ENCODE measurements around the gene RFX2.
A peak's percentile ranks its signal among the peaks of the same experiment; 100 is the strongest.
"Not testable (repeated sequence)": the region's sequence is repeated elsewhere in the genome, so short reads cannot be mapped to it uniquely, and the experiment has no call there.

Gene RFX2

DNA sequence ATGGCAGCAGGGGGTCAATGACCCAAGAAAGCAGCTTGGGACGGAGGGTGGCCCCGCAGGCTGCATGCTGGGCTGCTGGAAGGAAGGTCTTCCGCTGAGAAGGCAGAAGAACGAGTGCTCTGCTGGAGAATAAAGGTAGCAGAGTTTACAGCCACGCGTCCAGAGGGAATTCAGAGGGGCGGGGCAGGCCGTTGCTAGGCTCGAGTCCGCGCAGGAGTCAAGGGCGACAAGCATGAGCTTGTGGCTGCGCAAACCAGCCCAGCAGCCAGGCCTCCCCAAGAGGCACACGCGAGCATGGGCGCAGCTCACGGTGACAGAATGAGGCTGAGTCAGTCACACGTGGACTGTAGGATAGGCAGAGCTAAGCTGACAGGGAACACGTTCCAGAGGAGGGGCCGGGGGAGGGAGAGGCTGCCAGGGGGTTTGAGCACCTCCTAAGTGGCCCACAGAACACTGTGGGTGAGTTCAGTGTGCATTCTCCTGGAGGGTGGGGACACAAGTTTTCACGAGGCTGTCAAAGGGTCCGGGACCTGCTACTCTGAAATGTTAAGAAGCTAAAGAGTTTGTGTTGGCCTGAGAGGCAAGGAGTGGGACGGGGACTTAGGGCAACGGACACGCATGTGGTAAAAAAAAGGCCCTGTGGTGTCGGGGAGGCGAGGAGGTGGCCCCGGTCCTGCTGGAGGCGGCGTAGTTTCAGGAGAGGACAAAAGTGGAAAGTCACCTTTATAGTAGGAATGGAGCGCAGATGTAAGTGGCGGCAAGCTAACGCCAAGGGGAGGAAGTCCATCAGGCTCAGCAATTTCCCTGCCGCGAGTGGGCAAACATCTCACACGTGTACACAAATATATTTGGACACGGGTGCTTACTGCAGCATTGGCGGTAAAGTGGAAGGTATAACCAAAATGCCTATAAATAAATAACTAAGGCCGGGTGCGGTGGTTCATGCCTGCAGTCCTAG, 17.7 kb downstream of the RFX2 start:
- H3K4me3 Mint-ChIP-seq = no peak overlapping the region
- peaks cover 14% of the 10 kb centered on the region for H3K4me1 Mint-ChIP-seq
- no peaks in the 10 kb centered on the region for H3K27me3 Mint-ChIP-seq
- H3K9me3 Mint-ChIP-seq = no peaks in the 10 kb centered on the region
- no peak overlapping the region for H3K27ac Mint-ChIP-seq
- no peak for ATAC-seq
- no peak for DNase-seq

DNA sequence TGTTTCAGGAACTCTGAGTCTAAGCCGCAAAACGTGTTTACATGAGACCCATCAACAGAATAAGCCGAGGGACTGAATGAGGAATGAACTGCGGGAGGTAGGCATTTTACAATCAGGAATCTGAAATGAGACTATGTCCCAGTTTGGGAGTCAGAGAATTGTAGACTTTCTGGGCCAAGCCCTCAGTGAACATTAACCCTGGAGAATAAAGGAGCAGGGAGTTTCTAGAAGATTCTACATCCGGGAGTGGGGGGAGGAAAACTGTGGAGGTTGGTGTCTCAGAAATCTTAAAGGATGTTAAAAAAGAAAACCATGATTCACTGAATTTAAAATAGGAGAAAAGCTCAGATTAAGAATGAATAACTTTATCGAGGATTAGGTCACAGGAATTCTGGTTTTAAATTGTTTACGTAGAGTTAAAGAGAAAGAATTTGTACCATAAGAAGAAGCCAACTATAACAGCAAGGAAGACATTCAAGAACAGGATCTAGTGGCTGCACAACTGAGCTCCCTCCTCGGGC, 18.5 kb downstream of the RFX2 start:
- ATAC-seq (no peak), DNase-seq (no peak)
- no peak overlapping the region for H3K4me3 Mint-ChIP-seq
- H3K9me3 Mint-ChIP-seq = no peaks in the 10 kb centered on the region
- peaks cover 22% of the 10 kb centered on the region for H3K4me1 Mint-ChIP-seq
- H3K27me3 Mint-ChIP-seq = no peaks in the 10 kb centered on the region
- no peak overlapping the region for H3K27ac Mint-ChIP-seq

GRCh38 chr19:6090634-6091033, 19.7 kb downstream of the RFX2 start:
- Mint-ChIP-seq H3K4me3 (no peak overlapping the region), H3K4me1 (peaks cover 28% of the 10 kb centered on the region), H3K27me3 (no peaks in the 10 kb centered on the region), H3K27ac (no peak overlapping the region), H3K9me3 (no peaks in the 10 kb centered on the region)
- ATAC-seq (no peak), DNase-seq (no peak)

- no peak for DNase-seq
- ATAC-seq = no peak
- peaks cover 28% of the 10 kb centered on the region for H3K4me1 Mint-ChIP-seq
- peak overlapping the region in 1 of 2 donors; percentile 64 for H3K4me3 Mint-ChIP-seq
- H3K27ac Mint-ChIP-seq = no peak overlapping the region
- H3K27me3 Mint-ChIP-seq = no peaks in the 10 kb centered on the region
- no peaks in the 10 kb centered on the region for H3K9me3 Mint-ChIP-seq
Observed at GRCh38 chr19:6088602-6089049, 21.7 kb downstream of the RFX2 start.

GRCh38 chr19:6087074-6087571, 23.2 kb downstream of the RFX2 start:
- ATAC-seq (peak; percentile 75), DNase-seq (peak in 1 of 2 donors; percentile 20)
- Mint-ChIP-seq H3K27ac (peak overlapping the region; percentile 66 to 79), H3K27me3 (no peaks in the 10 kb centered on the region), H3K9me3 (no peaks in the 10 kb centered on the region), H3K4me1 (peaks cover 23% of the 10 kb centered on the region), H3K4me3 (peak overlapping the region; percentile 78 to 83)

DNA sequence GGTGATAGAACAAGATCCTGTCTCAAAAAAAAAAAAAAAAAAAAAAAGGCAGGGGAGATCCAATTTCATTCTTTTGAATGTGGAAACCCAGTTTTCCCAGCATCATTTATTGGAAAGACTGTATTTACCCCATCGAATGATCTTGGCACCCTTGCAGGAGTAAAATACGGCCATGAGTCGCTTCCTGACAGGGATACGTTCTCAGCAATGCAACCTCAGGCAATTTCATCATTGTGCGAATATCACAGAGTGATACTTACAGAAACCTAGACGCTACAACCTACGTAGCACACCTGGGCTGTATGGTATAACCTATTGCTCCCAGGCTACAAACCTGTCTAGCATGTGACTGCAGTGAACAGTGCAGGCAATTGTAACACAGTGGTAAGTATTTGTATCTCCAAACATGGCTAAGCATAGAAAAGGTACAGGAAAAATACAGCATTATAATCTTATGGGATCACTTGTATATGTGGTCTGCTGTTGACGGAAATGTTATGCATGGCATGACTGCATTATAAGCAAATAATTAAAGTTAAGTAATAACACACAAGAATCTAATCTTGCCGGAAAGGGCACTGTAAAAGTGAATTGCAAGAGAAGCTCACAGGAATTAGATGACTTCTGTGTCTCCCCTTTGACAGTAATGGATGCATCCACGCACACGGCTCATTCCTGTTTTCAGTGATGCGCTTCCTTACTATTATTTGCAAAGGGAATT, 24.1 kb downstream of the RFX2 start:
- H3K4me3 Mint-ChIP-seq = peak overlapping the region; percentile 78 to 83
- no peak for DNase-seq
- no peaks in the 10 kb centered on the region for H3K9me3 Mint-ChIP-seq
- no peak for ATAC-seq
- H3K27ac Mint-ChIP-seq = peak overlapping the region in 1 of 2 donors; percentile 66
- H3K27me3 Mint-ChIP-seq = no peaks in the 10 kb centered on the region
- H3K4me1 Mint-ChIP-seq = peaks cover 23% of the 10 kb centered on the region

DNA sequence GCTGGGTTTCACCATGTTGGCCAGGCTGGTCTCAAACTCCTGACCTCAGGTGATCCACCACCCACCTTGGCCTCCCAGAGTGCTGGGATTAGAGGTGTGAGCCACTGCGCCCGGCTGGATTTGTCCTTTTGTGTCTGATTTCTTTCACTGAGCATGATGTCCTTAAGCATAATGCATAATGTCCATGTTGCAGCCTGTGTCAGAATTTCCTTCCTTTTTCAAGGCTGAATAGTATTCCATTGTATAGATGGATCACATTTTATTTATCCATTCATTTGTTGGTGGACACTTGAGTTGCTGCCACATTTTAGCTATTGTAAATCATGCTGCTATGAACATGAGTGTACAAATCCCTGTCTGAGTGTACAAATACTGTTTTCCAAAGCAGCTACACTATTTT, 25.5 kb downstream of the RFX2 start:
- Mint-ChIP-seq H3K4me3 (no peak overlapping the region), H3K27me3 (no peaks in the 10 kb centered on the region), H3K4me1 (peaks cover 23% of the 10 kb centered on the region), H3K9me3 (no peaks in the 10 kb centered on the region), H3K27ac (no peak overlapping the region)
- ATAC-seq (no peak), DNase-seq (no peak)

GRCh38 chr19:6079107-6079506, 31.2 kb downstream of the RFX2 start:
- no peaks in the 10 kb centered on the region for H3K9me3 Mint-ChIP-seq
- ATAC-seq (no peak), DNase-seq (no peak)
- no peak overlapping the region for H3K27ac Mint-ChIP-seq
- peaks cover 5% of the 10 kb centered on the region for H3K4me1 Mint-ChIP-seq
- no peak overlapping the region for H3K4me3 Mint-ChIP-seq
- H3K27me3 Mint-ChIP-seq = no peaks in the 10 kb centered on the region

GRCh38 chr19:6078068-6078467, 32.2 kb downstream of the RFX2 start:
- no peak for DNase-seq
- Mint-ChIP-seq H3K9me3 (no peaks in the 10 kb centered on the region), H3K27me3 (no peaks in the 10 kb centered on the region), H3K27ac (no peak overlapping the region), H3K4me3 (no peak overlapping the region), H3K4me1 (peaks cover 5% of the 10 kb centered on the region)
- no peak for ATAC-seq

GRCh38 chr19:6076675-6077463, 33.4 kb downstream of the RFX2 start:
- DNase-seq (no peak), ATAC-seq (no peak)
- Mint-ChIP-seq H3K4me3 (no peak overlapping the region), H3K9me3 (no peaks in the 10 kb centered on the region), H3K4me1 (peaks cover 5% of the 10 kb centered on the region), H3K27me3 (no peaks in the 10 kb centered on the region), H3K27ac (no peak overlapping the region)

GRCh38 chr19:6076291-6076665, 34.0 kb downstream of the RFX2 start:
- no peak overlapping the region for H3K27ac Mint-ChIP-seq
- H3K27me3 Mint-ChIP-seq = no peaks in the 10 kb centered on the region
- peaks cover 5% of the 10 kb centered on the region for H3K4me1 Mint-ChIP-seq
- H3K9me3 Mint-ChIP-seq = no peaks in the 10 kb centered on the region
- H3K4me3 Mint-ChIP-seq = no peak overlapping the region
- ATAC-seq (no peak), DNase-seq (no peak)

DNA sequence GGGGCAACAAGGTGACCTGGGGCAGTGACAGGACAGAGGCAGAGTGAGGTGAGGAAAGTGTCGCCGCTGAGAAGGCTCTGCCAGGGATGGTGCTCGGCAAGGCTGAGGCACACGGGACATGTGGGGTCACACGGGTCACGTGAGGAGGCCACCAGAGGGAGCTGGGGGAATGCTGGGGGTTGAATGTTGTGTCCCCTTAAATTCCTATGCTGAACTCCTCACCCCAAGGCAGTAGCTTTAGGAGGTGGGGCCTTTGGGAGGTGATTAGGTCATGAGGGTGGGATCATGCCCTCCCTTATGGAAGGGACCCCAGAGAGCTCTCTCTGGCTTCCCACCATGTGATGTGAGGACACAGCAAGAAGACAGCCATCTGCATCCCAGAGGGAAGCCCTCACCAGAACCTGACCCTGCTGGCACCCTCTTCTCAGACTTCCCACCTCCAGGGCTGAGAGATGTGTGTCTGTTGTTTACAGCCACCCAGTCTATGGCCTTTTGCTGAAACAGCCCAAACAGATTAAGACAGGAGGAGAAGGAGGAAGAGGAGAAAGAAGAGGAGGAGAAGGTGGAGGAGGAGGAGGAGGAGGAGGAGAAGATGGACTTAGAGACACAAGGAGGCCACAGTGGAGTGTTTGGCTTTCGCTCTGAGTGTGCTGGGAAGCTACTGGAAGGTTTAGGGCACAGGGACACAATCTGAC, 35.4 kb downstream of the RFX2 start:
- Mint-ChIP-seq H3K4me1 (peaks cover 5% of the 10 kb centered on the region), H3K9me3 (peaks cover 0 to under 1% of the 10 kb centered on the region in 2 donors), H3K27me3 (no peaks in the 10 kb centered on the region), H3K4me3 (no peak overlapping the region), H3K27ac (no peak overlapping the region)
- no peak for ATAC-seq
- no peak for DNase-seq

GRCh38 chr19:6073858-6074708, 36.2 kb downstream of the RFX2 start:
- peaks cover 6 to 7% of the 10 kb centered on the region in 2 donors for H3K9me3 Mint-ChIP-seq
- H3K4me1 Mint-ChIP-seq = peaks cover 11% of the 10 kb centered on the region
- DNase-seq (no peak), ATAC-seq (no peak)
- H3K27me3 Mint-ChIP-seq = no peaks in the 10 kb centered on the region
- no peak overlapping the region for H3K4me3 Mint-ChIP-seq
- H3K27ac Mint-ChIP-seq = peak overlapping the region in 1 of 2 donors; percentile 68

DNA sequence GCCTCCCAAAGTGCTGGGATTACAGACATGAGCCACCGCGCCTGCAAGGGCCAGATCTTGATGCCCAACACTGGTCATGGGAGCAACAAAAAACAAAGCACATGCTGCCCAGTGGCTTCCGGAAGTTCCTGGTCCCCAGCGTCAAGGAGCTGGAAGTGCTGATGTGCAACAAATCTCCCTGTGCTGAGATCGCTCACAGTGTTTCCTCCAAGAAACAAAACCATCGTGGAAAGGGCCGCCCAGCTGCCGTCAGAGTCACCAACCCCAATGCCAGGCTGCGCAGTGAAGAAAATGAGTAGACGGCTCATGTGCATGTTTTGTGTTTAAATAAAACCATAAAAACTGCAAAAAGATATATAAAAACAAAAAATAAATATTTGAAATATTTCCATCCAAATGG, 37.1 kb downstream of the RFX2 start:
- H3K9me3 Mint-ChIP-seq, H3K27ac Mint-ChIP-seq, ATAC-seq, H3K4me3 Mint-ChIP-seq, H3K27me3 Mint-ChIP-seq, DNase-seq: not testable (repeated sequence)
- peaks cover 11% of the 10 kb centered on the region for H3K4me1 Mint-ChIP-seq

Data from stimulated activated naive CD8-positive, alpha-beta T cell treated with anti-CD3 and anti-CD28 coated beads, Interleukin-15, amount 100 ng/mL, for 72 hours (primary cell).